Endodermal cell (in vitro differentiated cells): ENCODE results near the gene DNM3. TPM values are rescaled to one million over a fixed set of nuclear protein-coding genes. Genes with fewer than 3 reads are reported as not detected.

Experiments
- DNase-seq: peaks from one replicate; pipeline ENCODE4 v3.0.0-alpha.2; 2017
- H3K27ac ChIP-seq: 2 replicates; pipeline ENCODE4 v1.5.1; 2013; ENCODE audit warnings: mild to moderate bottlenecking, low read depth, low read length, moderate library complexity
- H3K27me3 ChIP-seq: 2 replicates; pipeline ENCODE4 v1.6.1; 2013; ENCODE audit warnings: mild to moderate bottlenecking, low read length, moderate library complexity; ENCODE audit not compliant: insufficient read depth, control insufficient read depth, poor library complexity, severe bottlenecking
- H3K36me3 ChIP-seq: 2 replicates; pipeline ENCODE4 v1.7.0; 2013; ENCODE audit warnings: mild to moderate bottlenecking, low read length, moderate library complexity; ENCODE audit not compliant: control insufficient read depth, insufficient read depth
- H3K4me1 ChIP-seq: one replicate; pipeline ENCODE4 v1.7.0; 2013; ENCODE audit warnings: low read length; ENCODE audit not compliant: control insufficient read depth, insufficient read depth
- H3K4me3 ChIP-seq: 2 replicates; pipeline ENCODE4 v1.5.1; 2013; ENCODE audit warnings: mild to moderate bottlenecking, low read length, moderate library complexity
- H3K9ac ChIP-seq: 2 replicates; pipeline ENCODE4 v1.6.1; 2013; ENCODE audit warnings: mild to moderate bottlenecking, low read length, moderate library complexity; ENCODE audit not compliant: poor library complexity, severe bottlenecking; ENCODE audit errors: extremely low read depth
- H3K9me3 ChIP-seq: 2 replicates; pipeline ENCODE4 v1.6.1; 2013; ENCODE audit warnings: mild to moderate bottlenecking, low read length, moderate library complexity; ENCODE audit not compliant: control insufficient read depth
- H3K27ac Mint-ChIP-seq: 2 replicates; pipeline ENCODE4 v1.8.0; 2020; ENCODE audit warnings: mixed read lengths
- H3K27me3 Mint-ChIP-seq: 2 replicates; pipeline ENCODE4 v1.8.0; 2021; ENCODE audit warnings: mild to moderate bottlenecking, mixed read lengths; ENCODE audit not compliant: insufficient read depth
- H3K36me3 Mint-ChIP-seq: 2 replicates; pipeline ENCODE4 v1.8.0; 2020; ENCODE audit warnings: low read depth, mixed read lengths
- H3K4me1 Mint-ChIP-seq: 2 replicates; pipeline ENCODE4 v1.8.0; 2020; ENCODE audit warnings: mixed read lengths
- H3K4me3 Mint-ChIP-seq: 2 replicates; pipeline ENCODE4 v1.8.0; 2020; ENCODE audit warnings: mild to moderate bottlenecking, moderate library complexity, mixed read lengths
- H3K9me3 Mint-ChIP-seq: 2 replicates; pipeline ENCODE4 v1.8.0; 2020; ENCODE audit warnings: mild to moderate bottlenecking, mixed read lengths
- CTCF ChIP-seq: fragments of 200-600 bp; sonication (generic); conservative IDR thresholded peaks from 2 replicates; pipeline ENCODE4 v1.5.0; 2021; ENCODE audit warnings: antibody characterized with exemption, mild to moderate bottlenecking
- WGBS, 2 experiments: methylation state at CpG; one replicate each; pipeline versions ENCODE4 v1.1.5 to v1.1.7; 2013; ENCODE audit warnings: missing lambda C conversion rate in 2 of 2, mixed read lengths in 1 of 2; ENCODE audit not compliant: insufficient coverage in 1 of 2, insufficient read length in 1 of 2; 5-methylcytosine and 5-hydroxymethylcytosine counted together
- total RNA-seq, 2 donors: library from RNA; stranded (reverse); fragmentation: NEBNext Ultra II Directional in 1 of 2; extraction: Animal tissue kit (Norgen Biotek cat#: 25700) in 1 of 2; gene quantifications; 2 replicates in 1 of 2; 3 replicates in 1 of 2; pipeline ENCODE4 v1.2.1, GENCODE V29; 2021

DNM3 gene
- total RNA-seq, 2 donors from 2014 or later = 0.53 to 1.8 TPM

- Histone ChIP-seq H3K36me3 (no peaks in the 10 kb centered on the region), H3K27me3 (no peaks in the 10 kb centered on the region), H3K9ac (no peak overlapping the region), H3K9me3 (no peaks in the 10 kb centered on the region), H3K4me1 (no peaks in the 10 kb centered on the region), H3K27ac (no peak overlapping the region), H3K4me3 (no peak overlapping the region)
- 89 to 92% methylated on average over 1 of the region's 1 CpG for WGBS, 2 experiments
- no peak for TF ChIP-seq CTCF
- Mint-ChIP-seq H3K4me3 (no peak overlapping the region), H3K9me3 (no peaks in the 10 kb centered on the region), H3K27me3 (no peaks in the 10 kb centered on the region), H3K4me1 (peaks cover 14% of the 10 kb centered on the region), H3K36me3 (peaks cover 1% of the 10 kb centered on the region), H3K27ac (no peak overlapping the region)
- no peak for DNase-seq
These were observed 543.4 kb downstream of the DNM3 start for GRCh38 chr1:172384656-172385055.

GRCh38 chr1:172386046-172386445 is 544.7 kb downstream of the DNM3 start:
- no peak for DNase-seq
- Mint-ChIP-seq H3K4me1 (peaks cover 19% of the 10 kb centered on the region), H3K9me3 (no peaks in the 10 kb centered on the region), H3K27ac (no peak overlapping the region), H3K27me3 (no peaks in the 10 kb centered on the region), H3K36me3 (peaks cover 1% of the 10 kb centered on the region), H3K4me3 (no peak overlapping the region)
- WGBS, 2 experiments = 100% methylated on average over 1 of the region's 2 CpGs; no CpG with 5 or more reads in 1 of the 2 experiments
- H3K27ac ChIP-seq = no peak overlapping the region
- no peak overlapping the region for H3K4me3 ChIP-seq
- H3K9ac ChIP-seq = no peak overlapping the region
- H3K36me3 ChIP-seq = no peaks in the 10 kb centered on the region
- H3K27me3 ChIP-seq = no peaks in the 10 kb centered on the region
- no peaks in the 10 kb centered on the region for H3K9me3 ChIP-seq
- no peaks in the 10 kb centered on the region for H3K4me1 ChIP-seq
- TF ChIP-seq CTCF = no peak

GRCh38 chr1:172388490-172388889 is 547.2 kb downstream of the DNM3 start:
- H3K4me3 ChIP-seq = no peak overlapping the region
- no peak overlapping the region for H3K4me3 Mint-ChIP-seq
- H3K36me3 ChIP-seq = no peaks in the 10 kb centered on the region
- H3K9ac ChIP-seq = no peak overlapping the region
- no peak for TF ChIP-seq CTCF
- no peaks in the 10 kb centered on the region for H3K4me1 ChIP-seq
- peaks cover 29% of the 10 kb centered on the region for H3K4me1 Mint-ChIP-seq
- WGBS, 2 experiments = 92 to 100% methylated on average over 1 to 8 of the region's 8 CpGs
- no peaks in the 10 kb centered on the region for H3K9me3 ChIP-seq
- no peak overlapping the region for H3K27ac ChIP-seq
- no peaks in the 10 kb centered on the region for H3K27me3 Mint-ChIP-seq
- DNase-seq = no peak
- no peaks in the 10 kb centered on the region for H3K9me3 Mint-ChIP-seq
- H3K36me3 Mint-ChIP-seq = peaks cover 1% of the 10 kb centered on the region
- H3K27ac Mint-ChIP-seq = no peak overlapping the region
- no peaks in the 10 kb centered on the region for H3K27me3 ChIP-seq
